Kidney tubule cell (primary cell): Measurements from ENCODE around the gene LRRC1.
A peak's percentile ranks its signal among the peaks of the same experiment; 100 is the strongest.
"Not testable (repeated sequence)": the region's sequence is repeated elsewhere in the genome, so short reads cannot be mapped to it uniquely, and the experiment has no call there.

Experiments
- DNase-seq: peaks from one replicate; pipeline ENCODE4 v3.0.0-alpha.2; 2018; ENCODE audit warnings: low spot score

LRRC1 gene

GRCh38 chr6:53792973-53793317, 1.9 kb upstream of the LRRC1 start:
- DNase-seq: no peak

GRCh38 chr6:53793318-53794136, 1.3 kb upstream of the LRRC1 start:
- DNase-seq: peak; percentile 72

GRCh38 chr6:53794137-53794719, 577 bp upstream of the LRRC1 start:
- peak; percentile 91 for DNase-seq

GRCh38 chr6:53795340-53795701, 516 bp downstream of the LRRC1 start:
- peak; percentile 53 for DNase-seq

GRCh38 chr6:53795702-53796450, 1.1 kb downstream of the LRRC1 start:
- peak; percentile 48 for DNase-seq

GRCh38 chr6:53796451-53796780, 1.6 kb downstream of the LRRC1 start:
- no peak for DNase-seq

- DNase-seq: no peak
Measured at GRCh38 chr6:53796791-53797190, 2.0 kb downstream of the LRRC1 start.

GRCh38 chr6:53797304-53797703, 2.5 kb downstream of the LRRC1 start:
- no peak for DNase-seq

- DNase-seq: no peak
Measured at GRCh38 chr6:53799340-53799739, 4.5 kb downstream of the LRRC1 start.

GRCh38 chr6:53801022-53801421, 6.2 kb downstream of the LRRC1 start:
- no peak for DNase-seq

- DNase-seq: no peak
Measured at GRCh38 chr6:53802582-53802981, 7.8 kb downstream of the LRRC1 start.

- no peak for DNase-seq
Measured at GRCh38 chr6:53803081-53803860, 8.5 kb downstream of the LRRC1 start.

- no peak for DNase-seq
Measured at GRCh38 chr6:53805016-53805415, 10.2 kb downstream of the LRRC1 start.

GRCh38 chr6:53805725-53806124, 10.9 kb downstream of the LRRC1 start:
- peak; percentile 26 for DNase-seq

- not testable (repeated sequence) for DNase-seq
Measured at GRCh38 chr6:53807606-53808005, 12.8 kb downstream of the LRRC1 start.

GRCh38 chr6:53808302-53808881, 13.6 kb downstream of the LRRC1 start:
- DNase-seq: no peak

- DNase-seq: no peak
Measured at GRCh38 chr6:53809691-53810090, 14.9 kb downstream of the LRRC1 start.

GRCh38 chr6:53811082-53811481, 16.3 kb downstream of the LRRC1 start:
- peak; percentile 95 for DNase-seq

GRCh38 chr6:53811746-53812145, 16.9 kb downstream of the LRRC1 start:
- no peak for DNase-seq

- DNase-seq: peak; percentile 69
Measured at GRCh38 chr6:53813096-53813495, 18.3 kb downstream of the LRRC1 start.

GRCh38 chr6:53813801-53814200, 19.0 kb downstream of the LRRC1 start:
- DNase-seq: no peak

- no peak for DNase-seq
Measured at GRCh38 chr6:53814353-53814752, 19.5 kb downstream of the LRRC1 start.
